GM12878 (cell line): ENCODE measurements around the gene VANGL1.
"Not testable (repeated sequence)": the region's sequence is repeated elsewhere in the genome, so short reads cannot be mapped to it uniquely, and the experiment has no call there.

Experiments
- ATF2 ChIP-seq: IDR thresholded peaks from 2 replicates; pipeline ENCODE4 v1.6.1; 2012; ENCODE audit warnings: low read length, inconsistent platforms
- BCL11A ChIP-seq: IDR thresholded peaks from 2 replicates; pipeline ENCODE4 v1.6.1; 2011; ENCODE audit warnings: low read depth, low read length
- CTCF ChIP-seq, 3 experiments: IDR thresholded peaks in 2 of 3; conservative IDR thresholded peaks in 1 of 3; 2 replicates each; pipeline ENCODE4 v1.5.1; 2011; ENCODE audit warnings: low read depth in 3 of 3, low read length in 3 of 3, mild to moderate bottlenecking in 3 of 3, control low read depth in 2 of 3, moderate library complexity in 2 of 3, inconsistent platforms in 1 of 3, mixed read lengths in 1 of 3; ENCODE audit not compliant: control insufficient read depth in 2 of 3, insufficient read depth in 1 of 3; ENCODE audit errors: extremely low read depth in 1 of 3
- MAX ChIP-seq: IDR thresholded peaks from 2 replicates; pipeline ENCODE4 v1.6.1; 2012; ENCODE audit warnings: low read depth, low read length, improper control_type of control experiment
- NR2C2 ChIP-seq: IDR thresholded peaks from 2 replicates; pipeline ENCODE4 v1.6.1; 2011; ENCODE audit warnings: borderline replicate concordance, low read depth; ENCODE audit not compliant: control insufficient read depth, insufficient read length
- RFX5 ChIP-seq: IDR thresholded peaks from 2 replicates; pipeline ENCODE4 v1.6.1; 2011; ENCODE audit warnings: low read depth, low read length, improper control_type of control experiment
- TCF7 ChIP-seq: IDR thresholded peaks from 2 replicates; pipeline ENCODE4 v1.6.1; 2014; ENCODE audit warnings: antibody characterized with exemption, borderline replicate concordance
- ZNF274 ChIP-seq: IDR thresholded peaks from one replicate; pipeline ENCODE4 v1.8.0; 2011; ENCODE audit not compliant: insufficient read length, insufficient read depth

- not testable (repeated sequence) for TF ChIP-seq CTCF (IDR thresholded peaks at IDR 0.05 in 2 of 3, conservative IDR thresholded peaks at IDR 0.05 in 1 of 3; ENCODE audit: control insufficient read depth in 2 of 3, extremely low read depth in 1 of 3, insufficient read depth in 1 of 3, low read depth in 3 of 3, low read length in 3 of 3); TCF7; ATF2; NR2C2; ZNF274; MAX; BCL11A; RFX5
Observed at GRCh38 chr1:115633606-115634005, 8.2 kb upstream of the VANGL1 start.
